Progenitor cell of endocrine pancreas (in vitro differentiated cells): ENCODE measurements around the gene NMNAT3. TPM values are rescaled to one million over a fixed set of nuclear protein-coding genes. Genes with fewer than 3 reads are reported as not detected.

Experiments used
- DNase-seq: peaks from one replicate; pipeline ENCODE4 v3.0.0; 2021; ENCODE audit warnings: low spot score; ENCODE audit not compliant: unreplicated experiment
- H3K27ac Mint-ChIP-seq: 2 replicates; pipeline ENCODE4 v1.8.0; 2021; ENCODE audit warnings: mild to moderate bottlenecking, moderate library complexity, mixed read lengths
- H3K27me3 Mint-ChIP-seq: 2 replicates; pipeline ENCODE4 v1.8.0; 2021; ENCODE audit warnings: mixed read lengths
- H3K36me3 Mint-ChIP-seq: 2 replicates; pipeline ENCODE4 v1.8.0; 2022; ENCODE audit warnings: mixed read lengths; ENCODE audit not compliant: insufficient read depth
- H3K4me1 Mint-ChIP-seq: 2 replicates; pipeline ENCODE4 v1.8.0; 2021; ENCODE audit warnings: low read depth, mixed read lengths
- H3K4me3 Mint-ChIP-seq: 2 replicates; pipeline ENCODE4 v1.8.0; 2021; ENCODE audit warnings: low read depth, mild to moderate bottlenecking, moderate library complexity, mixed read lengths
- H3K9me3 Mint-ChIP-seq: 2 replicates; pipeline ENCODE4 v1.8.0; 2021; ENCODE audit warnings: low read depth, mixed read lengths
- CTCF ChIP-seq: fragments of 200-600 bp; sonication (generic); IDR thresholded peaks from one replicate; pipeline ENCODE4 v1.5.0; 2021; ENCODE audit warnings: antibody characterized with exemption, mild to moderate bottlenecking; ENCODE audit not compliant: unreplicated experiment
- total RNA-seq: library from RNA; stranded (reverse); gene quantifications from 2 replicates; pipeline ENCODE4 v1.2.1, GENCODE V29; 2021

NMNAT3 gene
- total RNA-seq, 1 donor from 2014 or later = 3.5 TPM

DNA sequence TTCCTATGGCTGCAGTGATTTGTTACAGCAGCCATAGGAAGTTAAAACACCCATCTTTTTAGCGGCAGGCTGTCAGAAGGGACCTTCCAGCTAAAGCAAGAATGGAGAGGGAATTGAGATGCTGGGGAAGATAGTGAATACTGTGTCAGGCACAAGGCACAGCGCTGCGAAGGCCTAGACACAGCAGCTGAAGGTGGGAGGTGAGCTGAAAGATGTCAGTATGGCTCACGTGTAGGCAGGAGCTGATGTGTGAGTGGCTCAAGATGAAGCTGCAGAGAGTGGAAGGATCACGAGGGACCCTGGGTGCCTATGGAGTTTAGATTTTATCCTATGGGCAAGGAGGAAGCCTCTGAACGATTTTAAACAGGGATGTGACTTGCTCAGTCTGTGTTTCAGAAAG, 44.3 kb downstream of the NMNAT3 start:
- DNase-seq = no peak
- no peaks in the 10 kb centered on the region for H3K36me3 Mint-ChIP-seq
- H3K9me3 Mint-ChIP-seq = no peaks in the 10 kb centered on the region
- H3K4me1 Mint-ChIP-seq = peaks cover 2% of the 10 kb centered on the region
- H3K4me3 Mint-ChIP-seq = no peak overlapping the region
- no peak overlapping the region for H3K27ac Mint-ChIP-seq
- no peaks in the 10 kb centered on the region for H3K27me3 Mint-ChIP-seq
- no peak for TF ChIP-seq CTCF

DNA sequence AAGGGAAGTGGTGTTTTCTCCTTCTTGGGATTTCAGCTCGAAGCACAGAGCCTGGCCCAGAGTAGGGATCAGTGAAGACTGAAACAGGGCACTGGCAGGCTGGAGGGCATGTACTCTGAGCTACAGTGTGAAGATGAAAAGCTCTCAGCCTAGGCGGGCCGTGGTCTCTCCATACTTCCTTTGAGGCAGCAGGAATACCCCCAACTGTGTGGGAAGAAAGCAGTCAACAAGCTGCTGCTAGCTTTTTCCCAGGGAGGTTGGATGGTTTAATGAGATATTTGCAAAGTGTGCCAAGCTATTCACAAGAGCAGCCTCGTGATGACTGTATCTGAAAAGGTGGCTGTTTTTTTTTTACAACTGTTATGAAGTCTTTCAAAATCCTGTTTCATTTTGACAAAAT, 47.2 kb downstream of the NMNAT3 start:
- no peak overlapping the region for H3K27ac Mint-ChIP-seq
- no peaks in the 10 kb centered on the region for H3K9me3 Mint-ChIP-seq
- no peak for DNase-seq
- H3K4me3 Mint-ChIP-seq = no peak overlapping the region
- peaks cover 2% of the 10 kb centered on the region for H3K4me1 Mint-ChIP-seq
- no peaks in the 10 kb centered on the region for H3K27me3 Mint-ChIP-seq
- TF ChIP-seq CTCF = no peak
- no peaks in the 10 kb centered on the region for H3K36me3 Mint-ChIP-seq

DNA sequence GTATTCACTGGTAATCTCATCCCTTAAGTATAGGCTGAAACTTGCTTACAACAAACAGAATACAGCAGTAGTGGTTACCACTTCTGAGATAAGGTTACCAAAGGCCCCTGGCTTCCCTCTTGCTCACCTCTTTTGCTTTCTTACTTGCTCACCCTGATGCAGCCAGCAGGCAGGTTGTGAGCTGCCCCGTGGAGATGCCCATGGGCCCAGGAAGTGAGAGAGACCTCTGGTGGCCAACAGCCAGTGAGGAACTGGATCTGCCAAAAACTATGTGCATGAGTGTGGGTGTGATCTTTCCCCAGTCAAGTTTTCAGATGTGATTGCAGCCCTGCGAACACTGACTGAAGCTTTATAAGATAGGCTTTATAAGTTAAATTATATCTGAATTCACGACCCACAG, 48.7 kb downstream of the NMNAT3 start:
- Mint-ChIP-seq H3K36me3 (no peaks in the 10 kb centered on the region), H3K27ac (no peak overlapping the region), H3K27me3 (no peaks in the 10 kb centered on the region), H3K4me3 (no peak overlapping the region), H3K4me1 (peaks cover 2% of the 10 kb centered on the region), H3K9me3 (no peaks in the 10 kb centered on the region)
- peak; percentile 51 for TF ChIP-seq CTCF
- DNase-seq = no peak

- DNase-seq = no peak
- peaks cover 2% of the 10 kb centered on the region for H3K4me1 Mint-ChIP-seq
- H3K4me3 Mint-ChIP-seq = no peak overlapping the region
- no peaks in the 10 kb centered on the region for H3K36me3 Mint-ChIP-seq
- no peaks in the 10 kb centered on the region for H3K9me3 Mint-ChIP-seq
- no peaks in the 10 kb centered on the region for H3K27me3 Mint-ChIP-seq
- TF ChIP-seq CTCF = no peak
- H3K27ac Mint-ChIP-seq = no peak overlapping the region
Observed at GRCh38 chr3:139627759-139628158, 50.0 kb downstream of the NMNAT3 start.

DNA sequence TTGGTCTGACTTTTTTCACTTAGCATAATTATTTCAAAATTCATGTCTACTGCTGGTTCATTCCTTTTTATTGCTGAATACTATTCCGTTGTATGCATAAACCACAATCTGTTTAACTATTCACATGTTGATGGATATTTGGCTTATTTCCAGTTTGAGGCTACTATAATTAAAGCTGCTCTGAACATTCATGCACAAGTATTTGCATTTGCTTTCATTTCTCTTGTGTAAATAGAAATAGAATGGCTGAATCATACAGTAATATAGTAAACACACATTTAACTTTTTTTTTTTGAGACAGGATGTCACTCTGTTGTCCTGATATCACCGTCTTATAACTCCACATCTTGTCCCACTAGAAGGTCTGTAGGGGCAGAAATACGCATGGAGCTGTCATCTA, 57.3 kb downstream of the NMNAT3 start:
- TF ChIP-seq CTCF = no peak
- H3K27me3 Mint-ChIP-seq = no peaks in the 10 kb centered on the region
- H3K27ac Mint-ChIP-seq = no peak overlapping the region
- no peaks in the 10 kb centered on the region for H3K9me3 Mint-ChIP-seq
- DNase-seq = no peak
- H3K4me3 Mint-ChIP-seq = no peak overlapping the region
- H3K36me3 Mint-ChIP-seq = no peaks in the 10 kb centered on the region
- no peaks in the 10 kb centered on the region for H3K4me1 Mint-ChIP-seq

- no peak for TF ChIP-seq CTCF
- no peak overlapping the region for H3K27ac Mint-ChIP-seq
- no peaks in the 10 kb centered on the region for H3K36me3 Mint-ChIP-seq
- no peaks in the 10 kb centered on the region for H3K9me3 Mint-ChIP-seq
- no peaks in the 10 kb centered on the region for H3K27me3 Mint-ChIP-seq
- no peak for DNase-seq
- no peak overlapping the region for H3K4me3 Mint-ChIP-seq
- no peaks in the 10 kb centered on the region for H3K4me1 Mint-ChIP-seq
Observed at GRCh38 chr3:139619484-139619883, 58.3 kb downstream of the NMNAT3 start.
